ENCODE results near the gene BATF2. TPM values are rescaled to one million over a fixed set of nuclear protein-coding genes. Genes with fewer than 3 reads are reported as not detected.
"Not testable (repeated sequence)": the region's sequence is repeated elsewhere in the genome, so short reads cannot be mapped to it uniquely, and the experiment has no call there.

BATF2 gene
- total RNA-seq, 1 donor from 2014 or later: not detected

DNA sequence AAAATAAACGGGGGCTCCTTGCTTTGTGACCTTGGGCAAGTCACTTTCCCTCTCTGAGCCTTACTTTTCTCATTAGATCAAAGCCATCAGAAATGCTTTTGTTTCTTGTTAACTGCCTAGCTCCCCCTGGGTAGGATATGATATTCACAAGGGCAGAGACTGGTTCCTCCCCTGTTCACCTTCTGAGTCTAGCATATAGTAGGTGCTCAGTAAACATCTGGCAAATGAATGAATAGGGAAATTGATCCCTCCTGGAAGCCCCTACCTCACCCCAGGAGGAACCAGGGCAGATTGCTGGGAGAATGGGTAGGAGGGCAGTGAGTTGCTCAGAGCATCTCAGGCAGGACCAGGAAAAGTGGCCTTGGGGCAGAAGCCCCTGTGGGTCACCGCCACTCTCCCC is 37.7 kb upstream of the BATF2 start:
- Histone ChIP-seq H3K4me3 (no peak overlapping the region), H3K27me3 (no peaks in the 10 kb centered on the region), H3K9me3 (no peaks in the 10 kb centered on the region), H3K36me3 (peaks cover 0 to 56% of the 10 kb centered on the region in 2 donors), H3K27ac (no peak overlapping the region), H3K4me1 (peaks cover 5% of the 10 kb centered on the region)
- intact Hi-C loops (cut with DNase I): no loop called here
- no peak for DNase-seq (ENCODE audit: extremely low spot score in 2 of 2)
- TF ChIP-seq, protein P1, sequence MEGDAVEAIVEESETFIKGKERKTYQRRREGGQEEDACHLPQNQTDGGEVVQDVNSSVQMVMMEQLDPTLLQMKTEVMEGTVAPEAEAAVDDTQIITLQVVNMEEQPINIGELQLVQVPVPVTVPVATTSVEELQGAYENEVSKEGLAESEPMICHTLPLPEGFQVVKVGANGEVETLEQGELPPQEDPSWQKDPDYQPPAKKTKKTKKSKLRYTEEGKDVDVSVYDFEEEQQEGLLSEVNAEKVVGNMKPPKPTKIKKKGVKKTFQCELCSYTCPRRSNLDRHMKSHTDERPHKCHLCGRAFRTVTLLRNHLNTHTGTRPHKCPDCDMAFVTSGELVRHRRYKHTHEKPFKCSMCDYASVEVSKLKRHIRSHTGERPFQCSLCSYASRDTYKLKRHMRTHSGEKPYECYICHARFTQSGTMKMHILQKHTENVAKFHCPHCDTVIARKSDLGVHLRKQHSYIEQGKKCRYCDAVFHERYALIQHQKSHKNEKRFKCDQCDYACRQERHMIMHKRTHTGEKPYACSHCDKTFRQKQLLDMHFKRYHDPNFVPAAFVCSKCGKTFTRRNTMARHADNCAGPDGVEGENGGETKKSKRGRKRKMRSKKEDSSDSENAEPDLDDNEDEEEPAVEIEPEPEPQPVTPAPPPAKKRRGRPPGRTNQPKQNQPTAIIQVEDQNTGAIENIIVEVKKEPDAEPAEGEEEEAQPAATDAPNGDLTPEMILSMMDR (IDR thresholded peaks at IDR 0.05): no peak
- TF ChIP-seq POLR2AphosphoS5 (IDR thresholded peaks at IDR 0.05; ENCODE audit: insufficient read depth in 1 of 2, low read depth in 1 of 2): no peak
- no peak for TF ChIP-seq POLR2A (IDR thresholded peaks at IDR 0.05)

- H3K27me3 ChIP-seq: no peaks in the 10 kb centered on the region
- intact Hi-C loops (cut with DNase I): no loop called here
- H3K27ac ChIP-seq: no peak overlapping the region
- no peak for DNase-seq (ENCODE audit: extremely low spot score in 2 of 2)
- TF ChIP-seq, protein P1 (IDR thresholded peaks at IDR 0.05): no peak
- TF ChIP-seq POLR2AphosphoS5 (IDR thresholded peaks at IDR 0.05; ENCODE audit: insufficient read depth in 1 of 2, low read depth in 1 of 2) (no peak), POLR2A (IDR thresholded peaks at IDR 0.05) (no peak)
- H3K36me3 ChIP-seq: peaks cover 0 to 42% of the 10 kb centered on the region in 2 donors
- no peak overlapping the region for H3K4me3 ChIP-seq
- H3K4me1 ChIP-seq: peaks cover 21% of the 10 kb centered on the region
- no peaks in the 10 kb centered on the region for H3K9me3 ChIP-seq
These were observed 35.4 kb upstream of the BATF2 start for GRCh38 chr11:65032216-65032615.

DNA sequence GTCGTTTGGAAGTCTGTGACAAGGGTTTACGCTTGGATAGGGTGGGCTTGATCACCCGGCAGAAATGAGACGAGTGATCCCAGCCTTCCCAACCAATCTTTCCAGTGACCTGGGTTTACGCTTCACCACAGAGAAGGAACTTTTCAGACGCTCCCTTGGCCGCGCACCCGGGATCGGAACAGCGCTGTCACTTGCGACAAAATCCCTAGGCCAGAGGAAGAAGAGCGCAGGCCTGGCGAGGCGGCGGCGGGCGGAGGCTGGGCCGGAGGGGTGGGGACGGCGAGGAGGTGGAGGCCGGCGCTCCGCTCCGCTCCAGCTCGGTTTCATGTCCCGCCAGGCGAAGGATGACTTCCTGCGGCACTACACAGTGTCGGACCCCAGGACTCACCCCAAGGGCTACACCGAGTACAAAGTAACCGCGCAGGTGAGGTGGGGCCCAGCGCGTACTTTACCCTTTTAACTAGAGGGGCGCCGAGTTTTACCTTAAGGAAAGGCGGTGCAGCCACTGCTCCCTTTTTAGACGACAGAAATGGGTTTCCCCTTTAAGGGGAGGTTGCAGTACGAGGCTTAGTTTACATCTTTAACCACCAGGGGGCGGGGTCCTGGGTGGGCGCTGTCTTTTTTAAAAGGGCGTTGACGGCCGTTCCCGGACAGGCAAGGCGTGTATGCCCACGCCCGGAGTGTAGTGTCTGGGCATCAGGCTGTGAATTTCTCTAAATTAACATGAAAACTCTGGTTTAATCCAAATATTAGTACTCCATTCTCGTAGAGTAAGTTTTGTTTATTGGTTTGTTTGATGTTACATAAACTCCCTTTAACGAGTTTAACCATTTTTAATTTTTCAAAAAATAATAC is 30.7 kb upstream of the BATF2 start, which contains the start of gene SNX15:
SNX15 (plus strand) TSS at position 227 of the 855 bp plus-strand sequence; CDS start at position 326, 99 bp downstream.
- H3K36me3 ChIP-seq: peaks cover 0 to 6% of the 10 kb centered on the region in 2 donors
- TF ChIP-seq, protein P1 (IDR thresholded peaks at IDR 0.05): peak in 2 of 3 experiments; percentile 37 to 63
- peak; percentile 95 to 97 for TF ChIP-seq POLR2AphosphoS5 (IDR thresholded peaks at IDR 0.05; ENCODE audit: insufficient read depth in 1 of 2, low read depth in 1 of 2)
- peak in 1 of 2 donors; percentile 45 for TF ChIP-seq POLR2A (IDR thresholded peaks at IDR 0.05)
- peak in 1 of 2 donors; percentile 95 for DNase-seq (ENCODE audit: extremely low spot score in 2 of 2)
- peaks cover 28% of the 10 kb centered on the region for H3K4me1 ChIP-seq
- H3K4me3 ChIP-seq: peak within 1 kb of the TSS; percentile 55 to 57
- H3K27me3 ChIP-seq: no peaks in the 10 kb centered on the region
- H3K9me3 ChIP-seq: no peaks in the 10 kb centered on the region
- H3K27ac ChIP-seq: peak within 1 kb of the TSS; percentile 86
- intact Hi-C loops (cut with DNase I): no loop called here

DNA sequence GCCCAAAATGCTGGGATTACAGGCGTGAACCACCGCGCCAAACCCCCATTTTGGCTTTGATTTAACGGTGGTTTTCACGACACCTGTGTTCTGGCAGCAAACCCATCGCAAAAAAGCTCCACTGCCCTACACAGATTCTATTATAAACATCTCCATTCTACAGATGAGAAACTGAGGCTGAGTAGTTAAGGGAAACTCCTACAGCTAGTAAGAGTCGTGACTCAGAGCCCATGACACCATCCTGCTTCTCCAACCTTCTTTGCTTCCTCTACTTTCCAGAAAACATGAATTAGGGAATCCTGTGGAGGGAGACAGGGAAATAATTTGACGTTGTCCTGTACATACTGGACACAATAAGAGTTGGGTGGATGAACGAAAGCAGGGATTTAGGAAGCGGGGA is 30.0 kb upstream of the BATF2 start:
- Histone ChIP-seq H3K36me3 (peaks cover 0 to 6% of the 10 kb centered on the region in 2 donors), H3K27ac (peak overlapping the region; percentile 86), H3K9me3 (no peaks in the 10 kb centered on the region), H3K4me1 (peaks cover 28% of the 10 kb centered on the region), H3K27me3 (no peaks in the 10 kb centered on the region), H3K4me3 (peak overlapping the region; percentile 55 to 57)
- DNase-seq (ENCODE audit: extremely low spot score in 2 of 2): no peak
- intact Hi-C loops (cut with DNase I): no loop called here
- TF ChIP-seq, protein P1 (IDR thresholded peaks at IDR 0.05): no peak

DNA sequence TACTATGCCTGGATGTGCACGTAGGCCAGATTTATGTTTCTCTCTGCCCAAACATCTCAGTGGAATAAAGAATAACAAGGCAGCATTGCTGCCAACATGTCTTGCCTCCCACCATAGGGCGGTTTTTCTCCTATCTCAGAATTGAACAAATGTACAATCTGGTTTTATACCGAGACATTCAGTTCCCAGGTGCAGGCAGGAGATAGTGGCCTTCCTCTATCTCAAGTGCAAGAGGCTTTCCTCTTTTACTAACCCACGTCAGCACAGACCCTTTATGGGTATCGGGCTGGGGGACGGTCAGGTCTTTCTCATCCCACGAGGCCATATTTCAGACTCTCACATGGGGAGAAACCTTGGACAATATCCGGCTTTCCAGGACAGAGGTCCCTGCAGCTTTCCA is 26.7 kb upstream of the BATF2 start:
- H3K4me3 ChIP-seq; DNase-seq (ENCODE audit: extremely low spot score in 2 of 2); intact Hi-C loops (cut with DNase I); H3K27ac ChIP-seq; H3K27me3 ChIP-seq; H3K9me3 ChIP-seq: not testable (repeated sequence)
- Histone ChIP-seq H3K4me1 (peaks cover 15% of the 10 kb centered on the region), H3K36me3 (peaks cover 0 to 21% of the 10 kb centered on the region in 2 donors)

All from vagina (tissue), 2 donors.